ENCODE results near the gene BICRA. TPM values are rescaled to one million over a fixed set of nuclear protein-coding genes. Genes with fewer than 3 reads are reported as not detected.
"Not testable (repeated sequence)": the region's sequence is repeated elsewhere in the genome, so short reads cannot be mapped to it uniquely, and the experiment has no call there.

The BICRA gene
- total RNA-seq, 1 experiment from 2014 or later, result 3.5 TPM

DNA sequence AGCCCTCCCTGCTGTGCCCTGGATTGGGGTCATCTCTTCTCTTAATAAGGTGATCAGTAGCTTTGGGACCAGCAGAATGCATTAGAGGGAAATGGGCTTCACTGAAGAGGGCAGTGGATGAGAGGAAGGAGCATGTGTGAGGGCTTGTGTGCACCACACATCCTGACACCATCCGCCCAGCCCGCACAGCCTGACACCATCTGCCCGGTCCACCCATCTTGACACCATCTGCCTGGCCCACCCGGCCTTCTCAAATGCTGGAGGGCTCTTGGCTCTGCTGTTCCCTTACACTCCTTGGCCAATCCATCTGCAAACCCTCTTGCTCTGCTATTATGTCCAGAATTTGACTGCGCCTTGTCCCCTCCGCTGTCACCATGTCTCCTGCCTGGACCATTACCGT, 41.8 kb downstream of the BICRA start:
- Histone ChIP-seq H3K27ac (no peak overlapping the region), H3K27me3 (replicated peaks) (no peaks in the 10 kb centered on the region), H3K36me3 (peaks cover 37% of the 10 kb centered on the region), H3K4me1 (replicated peaks) (peaks cover 9% of the 10 kb centered on the region), H3K9me3 (replicated peaks) (no peaks in the 10 kb centered on the region), H3K4me3 (no peak overlapping the region)
- no peak for DNase-seq (ENCODE audit: low read depth in 1 of 2, low spot score in 2 of 2)

DNA sequence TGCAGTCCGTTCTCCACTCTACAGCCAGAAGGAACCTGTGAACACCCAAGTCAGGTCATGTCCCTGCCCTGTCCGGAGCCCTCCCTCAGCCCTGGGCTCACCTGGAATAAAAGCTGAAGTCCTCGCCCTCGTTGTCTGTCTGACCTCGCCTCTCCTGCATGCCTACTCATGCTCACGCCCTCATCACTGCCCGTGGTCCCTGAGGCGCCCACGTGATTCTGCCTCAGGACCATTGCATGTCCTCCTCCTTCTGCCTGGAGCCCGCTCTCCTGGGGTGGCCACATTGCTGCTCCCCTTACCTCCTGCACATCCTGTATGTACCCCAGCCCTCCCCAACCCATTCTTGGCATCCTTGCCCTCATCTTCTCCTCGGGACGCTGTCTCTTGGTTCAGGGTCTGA, 42.2 kb downstream of the BICRA start:
- no peaks in the 10 kb centered on the region for H3K9me3 ChIP-seq (replicated peaks)
- no peaks in the 10 kb centered on the region for H3K27me3 ChIP-seq (replicated peaks)
- no peak for DNase-seq (ENCODE audit: low read depth in 1 of 2, low spot score in 2 of 2)
- H3K4me1 ChIP-seq (replicated peaks), result peaks cover 9% of the 10 kb centered on the region
- no peak overlapping the region for H3K27ac ChIP-seq
- no peak overlapping the region for H3K4me3 ChIP-seq
- peaks cover 35% of the 10 kb centered on the region for H3K36me3 ChIP-seq

DNA sequence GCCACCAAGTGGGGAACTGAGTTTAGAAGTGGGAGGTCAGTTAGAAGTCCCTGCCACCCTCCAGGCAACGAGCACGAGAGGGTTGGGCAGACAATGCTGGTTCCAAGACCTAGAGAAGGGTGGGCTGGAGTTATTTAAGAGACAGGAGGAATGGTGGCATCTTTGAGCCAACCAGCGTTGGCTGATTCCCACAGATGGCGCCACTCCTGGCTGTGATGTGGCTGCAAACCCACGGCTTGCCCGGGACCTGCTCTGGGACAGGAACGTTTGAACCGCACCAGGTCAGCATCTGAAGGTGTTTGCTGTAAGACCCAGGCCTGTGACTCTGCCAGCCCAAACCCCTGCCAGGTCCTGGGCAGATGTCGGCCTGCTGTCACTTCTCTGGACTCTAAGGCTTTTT, 42.8 kb downstream of the BICRA start:
- Histone ChIP-seq H3K4me3 (no peak overlapping the region), H3K9me3 (replicated peaks) (no peaks in the 10 kb centered on the region), H3K36me3 (peaks cover 30% of the 10 kb centered on the region), H3K27ac (no peak overlapping the region), H3K4me1 (replicated peaks) (peaks cover 9% of the 10 kb centered on the region), H3K27me3 (replicated peaks) (no peaks in the 10 kb centered on the region)
- no peak for DNase-seq (ENCODE audit: low read depth in 1 of 2, low spot score in 2 of 2)

DNA sequence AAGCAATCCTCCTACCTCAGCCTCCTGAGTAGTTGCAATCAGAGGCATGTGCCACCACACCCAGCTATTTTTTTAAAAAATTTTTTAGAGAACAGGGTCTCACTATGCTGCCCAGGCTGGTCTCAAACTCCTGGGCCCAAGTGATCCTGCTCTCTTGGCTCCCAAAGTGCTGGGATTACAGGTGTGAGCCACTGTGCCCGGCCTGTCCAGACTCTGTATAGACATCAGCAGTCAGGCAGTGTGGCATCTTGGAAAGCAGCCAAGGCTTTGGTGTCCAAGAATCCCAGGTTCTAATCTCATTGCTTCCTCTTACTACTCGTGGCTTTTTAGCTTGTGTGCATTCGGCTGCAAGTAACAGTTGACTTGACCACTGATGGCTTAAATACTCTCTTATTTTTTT, 43.4 kb downstream of the BICRA start:
- Histone ChIP-seq H3K27ac (no peak overlapping the region), H3K36me3 (peaks cover 24% of the 10 kb centered on the region), H3K27me3 (replicated peaks) (no peaks in the 10 kb centered on the region), H3K4me1 (replicated peaks) (peaks cover 13% of the 10 kb centered on the region), H3K9me3 (replicated peaks) (no peaks in the 10 kb centered on the region), H3K4me3 (no peak overlapping the region)
- no peak for DNase-seq (ENCODE audit: low read depth in 1 of 2, low spot score in 2 of 2)

DNA sequence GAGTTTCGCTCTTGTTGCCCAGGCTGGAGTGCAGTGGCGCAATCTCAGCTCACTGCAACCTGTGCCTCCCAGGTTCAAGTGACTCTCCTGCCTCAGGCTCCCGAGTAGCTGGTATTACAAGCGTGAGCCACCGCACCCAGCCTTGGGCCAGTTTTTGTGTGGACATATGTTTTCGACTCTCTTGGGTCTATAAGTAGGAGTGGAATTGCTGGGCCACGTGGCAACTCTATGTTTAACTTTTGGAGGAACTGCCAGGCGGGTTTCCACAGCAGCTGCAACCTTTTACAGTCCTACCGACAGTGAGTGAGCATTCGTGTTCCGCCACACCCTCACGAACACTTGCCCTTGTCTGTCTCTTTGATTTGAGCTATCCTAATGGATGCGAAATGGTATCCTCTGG, 44.9 kb downstream of the BICRA start:
- no peaks in the 10 kb centered on the region for H3K9me3 ChIP-seq (replicated peaks)
- no peak for DNase-seq (ENCODE audit: low read depth in 1 of 2, low spot score in 2 of 2)
- H3K27ac ChIP-seq, result no peak overlapping the region
- no peak overlapping the region for H3K4me3 ChIP-seq
- H3K4me1 ChIP-seq (replicated peaks), result peaks cover 20% of the 10 kb centered on the region
- H3K27me3 ChIP-seq (replicated peaks), result no peaks in the 10 kb centered on the region
- peaks cover 23% of the 10 kb centered on the region for H3K36me3 ChIP-seq

DNA sequence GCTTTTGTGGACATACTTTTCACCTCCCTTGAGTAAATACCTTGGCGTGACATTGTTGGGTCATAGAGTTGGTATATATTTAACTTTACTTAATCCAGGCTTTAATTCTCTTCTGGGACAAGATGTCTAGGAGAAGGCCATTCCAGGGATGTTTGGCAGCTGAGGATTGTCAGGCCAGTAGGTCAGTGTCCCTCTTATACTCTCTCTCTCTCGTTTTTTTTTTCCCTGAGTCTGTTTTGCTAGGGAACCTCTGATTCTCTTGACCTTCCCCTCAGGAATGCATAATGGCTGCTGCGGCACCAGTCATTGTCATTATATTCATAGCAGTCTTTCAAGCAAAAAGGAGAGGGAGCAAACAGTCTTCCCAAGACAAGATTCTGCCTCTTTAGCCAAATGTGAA, 48.8 kb downstream of the BICRA start:
- peak in 1 of 2 experiments; percentile 68 for DNase-seq (ENCODE audit: low read depth in 1 of 2, low spot score in 2 of 2)
- H3K27ac ChIP-seq, result peak overlapping the region; percentile 90

DNA sequence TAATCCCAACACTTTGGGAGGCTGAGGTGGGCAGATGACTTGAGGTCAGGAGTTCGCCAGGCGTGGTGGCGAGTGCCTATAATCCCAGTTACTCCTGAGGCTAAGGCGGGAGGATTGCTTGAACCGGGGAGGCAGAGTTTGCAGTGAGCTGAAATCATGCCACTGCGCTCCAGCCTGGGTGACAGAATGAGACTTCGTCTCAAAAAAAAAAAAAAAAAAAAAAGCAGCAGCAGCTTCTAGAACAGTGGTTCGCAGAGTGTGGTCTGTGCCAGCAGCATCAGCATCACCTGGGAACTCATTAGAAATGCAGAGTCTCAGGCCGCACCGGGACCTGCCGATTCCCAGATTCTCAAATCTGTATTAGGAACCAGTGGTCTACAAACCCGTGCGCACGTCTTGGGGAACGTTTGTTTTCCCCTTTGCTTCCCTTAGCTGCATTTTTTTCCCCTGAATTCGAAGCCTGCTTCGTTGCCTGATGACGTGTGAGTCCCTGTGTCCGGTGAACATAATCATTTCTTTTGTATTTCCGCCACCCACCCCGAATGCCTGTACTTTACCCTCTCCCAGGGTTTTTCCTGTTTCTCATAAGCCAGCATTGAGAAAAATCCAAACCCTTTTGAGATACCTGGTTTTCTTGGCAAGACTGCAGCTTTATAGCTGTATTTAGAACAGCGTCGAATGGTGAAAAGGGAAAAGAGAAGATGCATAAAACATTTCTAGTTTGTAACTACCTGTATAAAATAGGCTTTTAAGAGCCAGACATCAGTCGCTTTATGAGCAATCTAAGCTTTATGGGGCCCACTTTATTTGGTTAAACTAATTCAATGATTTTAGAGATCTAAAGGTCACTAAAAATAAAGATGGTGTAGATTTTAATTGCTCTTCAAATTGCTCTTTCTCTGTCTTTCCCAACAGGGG, 49.8 kb downstream of the BICRA start:
- no peak overlapping the region for H3K4me3 ChIP-seq
- H3K27ac ChIP-seq, result peak overlapping the region; percentile 90
- H3K4me1 ChIP-seq (replicated peaks), result peaks cover 64% of the 10 kb centered on the region
- peak; percentile 66 to 75 for DNase-seq (ENCODE audit: low read depth in 1 of 2, low spot score in 2 of 2)
- peaks cover 15% of the 10 kb centered on the region; the same call in 1 of the 2 replicates for H3K36me3 ChIP-seq
- no peaks in the 10 kb centered on the region for H3K27me3 ChIP-seq (replicated peaks)
- no peaks in the 10 kb centered on the region for H3K9me3 ChIP-seq (replicated peaks)

More for the DNA sequence above, 48.8 kb downstream of the BICRA start:
- no peak overlapping the region for H3K4me3 ChIP-seq
- peaks cover 55% of the 10 kb centered on the region for H3K4me1 ChIP-seq (replicated peaks)
- peaks cover 19% of the 10 kb centered on the region; the same call in 1 of the 2 replicates for H3K36me3 ChIP-seq
- no peaks in the 10 kb centered on the region for H3K27me3 ChIP-seq (replicated peaks)
- no peaks in the 10 kb centered on the region for H3K9me3 ChIP-seq (replicated peaks)

DNA sequence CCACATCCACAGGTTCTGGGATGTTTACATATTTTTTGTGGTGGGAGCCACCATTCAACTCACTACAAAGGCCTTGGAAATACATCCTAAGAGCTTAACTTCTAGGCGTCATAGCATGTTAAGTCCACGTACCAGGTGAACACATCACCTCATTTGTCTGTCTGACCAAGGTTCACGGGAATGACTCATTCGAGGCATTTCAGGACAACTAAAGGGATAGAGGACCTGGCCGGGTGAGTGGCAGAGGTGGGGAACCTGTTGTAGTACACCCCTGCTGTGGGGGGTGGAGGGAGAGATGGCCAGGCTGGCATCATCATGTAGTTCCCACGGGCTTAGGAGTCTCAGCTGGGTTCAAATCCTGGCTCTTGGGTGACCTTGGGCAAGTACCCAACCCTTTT, 51.5 kb downstream of the BICRA start:
- DNase-seq (ENCODE audit: low read depth in 1 of 2, low spot score in 2 of 2), result no peak
- Histone ChIP-seq H3K27me3 (replicated peaks) (no peaks in the 10 kb centered on the region), H3K4me1 (replicated peaks) (peaks cover 75% of the 10 kb centered on the region), H3K9me3 (replicated peaks) (no peaks in the 10 kb centered on the region), H3K27ac (peak overlapping the region; percentile 15), H3K36me3 (peaks cover 16% of the 10 kb centered on the region; the same call in 1 of the 2 replicates), H3K4me3 (no peak overlapping the region)

DNA sequence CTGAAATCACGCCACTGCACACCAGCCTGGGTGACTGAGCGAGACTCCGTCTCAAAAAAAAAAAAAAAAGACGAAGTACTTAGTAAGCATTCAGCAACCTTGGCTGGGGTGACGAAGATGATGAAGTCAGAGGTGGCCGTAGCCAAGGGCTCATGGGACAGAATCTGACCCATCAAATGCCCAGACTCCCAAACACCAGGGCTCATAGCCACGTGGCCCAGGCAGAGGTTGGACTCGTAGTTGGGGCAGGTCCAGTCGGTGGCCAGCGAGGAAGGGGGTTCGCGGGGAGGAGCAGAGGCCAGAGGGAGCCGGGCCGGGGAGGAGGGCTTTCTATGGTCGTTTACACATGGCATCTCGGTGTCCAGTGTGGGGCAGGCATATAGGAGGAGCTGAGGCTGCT, 52.2 kb downstream of the BICRA start:
- Histone ChIP-seq H3K4me3 (no peak overlapping the region), H3K27me3 (replicated peaks) (no peaks in the 10 kb centered on the region), H3K27ac (no peak overlapping the region), H3K36me3 (peaks cover 16% of the 10 kb centered on the region; the same call in 1 of the 2 replicates), H3K9me3 (replicated peaks) (no peaks in the 10 kb centered on the region), H3K4me1 (replicated peaks) (peaks cover 75% of the 10 kb centered on the region)
- no peak for DNase-seq (ENCODE audit: low read depth in 1 of 2, low spot score in 2 of 2)

DNA sequence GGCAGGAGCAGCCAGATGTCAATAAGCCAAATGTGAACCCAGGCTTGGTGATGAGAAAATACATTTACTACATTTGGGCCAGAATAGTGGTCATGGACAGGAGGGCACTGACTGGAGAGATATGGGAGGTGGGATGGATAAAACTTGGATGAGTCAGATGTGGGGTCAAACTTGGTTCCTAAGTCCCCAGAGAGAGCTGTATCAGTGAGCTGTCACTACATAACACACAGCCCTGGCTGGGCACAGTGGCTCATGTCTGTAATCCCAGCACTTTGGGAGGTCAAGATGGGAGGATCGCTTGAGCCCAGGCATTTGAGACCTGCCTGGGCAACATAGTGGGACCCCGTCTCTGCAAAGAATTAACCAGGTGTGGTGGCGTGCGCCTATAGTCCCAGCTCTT, 52.7 kb downstream of the BICRA start:
- Histone ChIP-seq H3K27ac (no peak overlapping the region), H3K36me3 (peaks cover 16% of the 10 kb centered on the region; the same call in 1 of the 2 replicates), H3K4me3 (no peak overlapping the region), H3K4me1 (replicated peaks) (peaks cover 75% of the 10 kb centered on the region), H3K9me3 (replicated peaks) (no peaks in the 10 kb centered on the region), H3K27me3 (replicated peaks) (no peaks in the 10 kb centered on the region)
- DNase-seq (ENCODE audit: low read depth in 1 of 2, low spot score in 2 of 2), result no peak

DNA sequence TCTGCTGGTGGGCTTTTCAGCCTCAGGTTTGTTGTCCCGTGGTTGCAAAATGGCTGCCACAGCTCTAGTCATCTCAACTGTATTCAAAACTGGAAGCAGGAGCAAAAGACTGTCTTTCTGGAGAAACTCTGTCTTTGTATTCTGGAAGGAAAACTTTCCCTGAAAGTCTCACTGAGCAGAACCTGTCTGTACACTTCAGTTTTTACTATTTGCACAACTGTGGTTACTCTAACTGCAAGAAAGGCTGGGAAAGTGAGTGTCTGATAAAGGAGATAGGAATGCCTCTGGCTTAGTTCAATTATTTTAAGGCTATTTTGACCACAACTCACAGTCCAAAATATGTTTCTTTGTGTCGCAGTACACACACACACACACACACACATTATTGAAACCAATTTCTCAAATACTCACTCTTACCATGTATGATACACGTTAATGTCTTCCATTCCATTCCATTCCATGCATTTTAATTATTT, 54.5 kb downstream of the BICRA start:
- Histone ChIP-seq H3K4me3 (no peak overlapping the region), H3K4me1 (replicated peaks) (peaks cover 66% of the 10 kb centered on the region)

DNA sequence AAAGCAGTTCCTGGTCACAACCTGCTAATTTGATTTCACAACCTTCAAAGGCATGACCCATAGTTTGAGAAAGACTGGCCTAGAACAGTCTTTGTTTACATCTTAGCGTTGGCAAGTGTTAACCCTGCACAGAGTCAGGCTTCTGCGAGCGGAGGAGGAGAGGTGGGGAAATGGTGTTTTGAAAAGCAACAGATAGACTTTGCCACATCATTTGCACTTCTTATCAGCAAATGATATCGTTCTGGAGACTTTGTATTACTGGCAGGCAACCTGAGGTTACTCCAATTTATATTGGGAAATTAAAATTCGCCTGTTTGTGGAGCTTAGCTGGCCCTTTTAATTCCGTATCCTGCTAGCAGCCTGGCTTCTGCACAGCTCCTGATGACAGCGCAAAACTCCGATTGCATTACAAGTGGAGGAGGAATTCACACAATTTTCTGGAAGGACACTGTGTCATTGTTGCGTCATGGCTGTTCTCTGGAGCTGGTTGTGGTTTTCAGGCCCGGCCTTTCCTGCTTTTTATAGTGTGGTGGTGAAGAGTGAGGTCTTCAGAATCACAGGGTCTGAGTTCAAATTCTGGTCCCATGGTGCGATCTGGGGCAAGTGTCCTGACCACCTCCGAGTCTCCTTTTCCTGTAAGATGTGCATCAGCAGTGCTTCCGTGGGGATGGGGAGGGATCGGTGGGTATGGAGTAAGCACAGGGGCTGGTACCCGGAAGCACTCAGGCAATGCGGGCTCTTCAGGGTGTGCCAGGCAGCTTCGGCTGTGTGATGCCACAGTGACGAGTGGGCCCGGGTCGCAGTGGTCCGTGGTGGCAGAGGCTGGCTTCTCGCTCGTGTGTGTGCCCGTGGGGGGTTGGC, 55.2 kb downstream of the BICRA start:
- Histone ChIP-seq H3K4me3 (no peak overlapping the region), H3K27ac (peak overlapping the region; percentile 94), H3K4me1 (replicated peaks) (peaks cover 59% of the 10 kb centered on the region), H3K9me3 (replicated peaks) (no peaks in the 10 kb centered on the region), H3K27me3 (replicated peaks) (no peaks in the 10 kb centered on the region), H3K36me3 (peaks cover 20% of the 10 kb centered on the region; the same call in 1 of the 2 replicates)
- peak; percentile 88 to 89 for DNase-seq (ENCODE audit: low read depth in 1 of 2, low spot score in 2 of 2)

More for the DNA sequence above, 54.5 kb downstream of the BICRA start:
- Histone ChIP-seq H3K27me3 (replicated peaks) (no peaks in the 10 kb centered on the region), H3K9me3 (replicated peaks) (no peaks in the 10 kb centered on the region), H3K36me3 (peaks cover 20% of the 10 kb centered on the region; the same call in 1 of the 2 replicates), H3K27ac (peak overlapping the region; percentile 94)
- DNase-seq (ENCODE audit: low read depth in 1 of 2, low spot score in 2 of 2), result peak in 1 of 2 experiments; percentile 88

DNA sequence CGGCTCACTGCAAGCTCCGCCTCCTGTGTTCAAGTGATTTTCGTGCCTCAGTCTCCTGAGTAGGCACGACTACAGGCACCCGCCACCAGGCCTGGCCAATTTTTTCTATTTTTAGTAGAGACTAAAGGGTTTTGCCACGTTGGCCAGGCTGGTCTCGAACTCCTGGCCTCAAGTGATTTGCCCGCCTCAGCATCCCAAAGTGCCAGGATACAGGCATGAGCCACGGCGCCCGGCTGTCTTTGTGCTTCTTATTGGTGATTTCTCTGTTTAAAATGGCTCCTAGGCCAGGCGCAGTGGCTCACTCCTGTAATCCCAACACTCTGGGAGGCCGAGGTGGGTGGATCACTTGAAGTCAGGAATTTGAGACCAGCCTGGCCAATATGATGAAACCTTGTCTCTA, 59.6 kb downstream of the BICRA start:
- not testable (repeated sequence) for DNase-seq (ENCODE audit: low read depth in 1 of 2, low spot score in 2 of 2); H3K4me3 ChIP-seq; H3K27me3 ChIP-seq (replicated peaks); H3K27ac ChIP-seq; H3K9me3 ChIP-seq (replicated peaks)
- peaks cover 19% of the 10 kb centered on the region for H3K4me1 ChIP-seq (replicated peaks)
- peaks cover 30% of the 10 kb centered on the region for H3K36me3 ChIP-seq

Data from SJSA1 (cell line).